22Rv1 (cell line): Measurements from ENCODE around the gene FBXO28.
A peak's percentile ranks its signal among the peaks of the same experiment; 100 is the strongest.

Experiments used
- H3K27ac ChIP-seq: fragments of 450-650 bp; 2 replicates; pipeline ENCODE4 v1.5.1; 2017
- CTCF ChIP-seq: fragments of 450-650 bp; IDR thresholded peaks from 2 replicates; pipeline ENCODE4 v1.5.1; 2017; ENCODE audit warnings: mild to moderate bottlenecking
- ZFX ChIP-seq: fragments of 450-650 bp; IDR thresholded peaks from 2 replicates; pipeline ENCODE4 v1.6.1; 2017; ENCODE audit warnings: antibody characterized with exemption, borderline replicate concordance

FBXO28 gene

GRCh38 chr1:224127925-224128819 is 14.3 kb downstream of the FBXO28 start:
- peak overlapping the region; percentile 38 for H3K27ac ChIP-seq
- TF ChIP-seq CTCF (no peak), ZFX (no peak)

DNA sequence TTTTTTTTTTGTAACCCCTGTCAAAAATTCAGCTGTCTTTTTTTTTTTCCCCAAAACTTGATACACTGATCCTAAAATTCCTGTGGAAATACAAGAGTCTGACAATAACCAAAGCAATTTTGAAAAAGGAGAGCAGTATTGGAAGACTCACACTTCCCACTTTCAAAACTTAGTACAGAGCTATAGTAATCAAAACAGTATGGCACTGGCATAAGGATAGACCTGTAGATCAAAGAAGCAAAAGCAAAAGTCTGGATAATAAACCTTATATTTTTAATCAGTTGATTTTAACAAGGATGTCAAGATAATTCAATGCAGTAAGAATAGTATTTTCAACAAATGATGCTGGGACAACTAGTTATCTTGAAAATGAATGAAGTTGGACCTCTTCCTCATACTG is 17.3 kb downstream of the FBXO28 start:
- TF ChIP-seq ZFX = no peak
- no peak for TF ChIP-seq CTCF

DNA sequence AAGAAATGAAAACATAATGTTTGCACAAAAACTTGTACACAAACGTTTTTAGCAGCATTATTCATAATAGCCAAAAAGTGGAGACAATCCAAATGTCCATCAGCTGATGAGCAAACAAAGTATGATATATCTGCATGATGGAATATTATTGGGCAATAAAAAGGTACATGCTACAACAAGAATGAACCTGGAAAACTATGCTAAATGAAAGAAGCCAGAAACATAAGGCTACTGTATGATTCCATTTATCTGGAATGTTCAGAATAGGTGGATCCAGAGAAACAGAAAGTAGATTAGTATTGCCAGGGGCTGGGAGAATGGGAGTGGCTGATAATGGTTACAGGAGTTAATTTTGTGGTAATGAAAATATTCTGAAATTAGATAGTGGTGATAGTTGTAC is 19.0 kb downstream of the FBXO28 start:
- TF ChIP-seq ZFX (no peak), CTCF (no peak)
- H3K27ac ChIP-seq = peak overlapping the region; percentile 32

More for the DNA sequence above, 17.3 kb downstream of the FBXO28 start:
- no peak overlapping the region for H3K27ac ChIP-seq

DNA sequence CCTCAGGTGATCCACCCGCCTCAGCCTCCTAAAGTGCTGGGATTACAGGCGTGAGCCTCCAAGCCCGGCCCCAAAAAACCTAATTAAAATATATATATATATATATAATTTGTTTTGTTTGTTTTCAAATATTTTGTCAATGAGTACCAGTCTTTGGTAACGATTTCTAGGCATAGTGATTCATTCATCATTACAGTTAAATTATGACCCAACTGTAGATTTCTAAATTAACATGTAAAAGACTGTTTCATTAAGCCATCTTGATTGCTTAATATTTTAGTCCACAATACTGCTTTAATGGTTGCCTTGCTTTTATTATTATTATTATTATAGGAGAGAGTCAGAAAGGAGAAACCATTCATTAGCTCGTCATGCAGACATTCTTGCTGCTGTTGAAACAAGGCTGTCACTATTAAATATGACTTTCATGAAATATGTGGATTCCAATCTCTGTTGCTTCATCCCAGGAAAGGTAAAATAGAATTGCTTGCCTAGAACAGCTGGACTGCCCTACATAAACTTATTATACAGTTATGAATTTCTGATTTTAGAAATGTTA is 19.9 kb downstream of the FBXO28 start:
- no peak overlapping the region for H3K27ac ChIP-seq
- no peak for TF ChIP-seq ZFX
- TF ChIP-seq CTCF = no peak

- TF ChIP-seq ZFX (no peak), CTCF (no peak)
Observed at GRCh38 chr1:224137518-224137917, 23.6 kb downstream of the FBXO28 start.

DNA sequence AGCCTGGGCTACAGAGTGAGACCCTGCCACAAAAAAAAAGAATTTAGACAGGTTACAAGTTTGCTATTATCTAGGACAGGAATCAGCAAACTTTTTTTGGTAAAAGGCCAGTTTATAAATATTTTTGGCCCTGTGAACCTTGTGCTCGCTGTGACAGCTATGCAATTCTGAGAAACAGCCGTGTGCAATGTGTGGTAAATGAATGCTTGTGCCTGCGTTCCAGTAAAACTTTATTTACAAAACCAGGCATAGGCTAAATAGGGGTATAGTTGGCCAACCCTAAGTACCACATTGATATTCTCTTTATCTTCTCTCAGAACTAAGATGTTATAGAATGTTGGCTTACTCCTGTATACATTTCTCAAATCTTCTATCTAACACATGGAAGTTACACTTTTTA is 24.3 kb downstream of the FBXO28 start:
- H3K27ac ChIP-seq = peak overlapping the region; percentile 5
- TF ChIP-seq CTCF = no peak
- TF ChIP-seq ZFX = no peak

More at GRCh38 chr1:224137518-224137917, 23.6 kb downstream of the FBXO28 start:
- H3K27ac ChIP-seq = peak overlapping the region; percentile 5

DNA sequence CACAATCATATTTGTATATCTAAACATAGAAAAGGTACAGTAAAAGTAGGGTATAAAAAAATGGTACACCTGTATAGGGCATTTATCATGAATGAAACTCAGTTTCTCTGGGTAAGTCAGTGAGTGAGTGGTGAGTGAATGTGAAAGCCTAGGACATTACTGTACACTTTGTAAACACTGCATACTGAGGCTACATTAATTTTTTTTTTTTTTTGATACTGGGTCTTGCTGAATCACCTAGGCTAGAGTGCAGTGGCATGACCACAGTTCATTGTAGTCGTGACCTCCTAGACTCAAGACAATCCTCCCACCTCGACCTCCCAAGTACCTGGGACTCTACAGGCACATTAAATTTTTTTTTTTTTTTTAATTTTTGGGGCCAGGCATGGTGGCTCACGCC is 27.8 kb downstream of the FBXO28 start:
- peak overlapping the region; percentile 93 for H3K27ac ChIP-seq

More for the DNA sequence above, 27.8 kb downstream of the FBXO28 start:
- no peak for TF ChIP-seq CTCF
- no peak for TF ChIP-seq ZFX
